Colonic mucosa (tissue), 4 donors: ENCODE measurements around the gene C2orf49. TPM values are rescaled to one million over a fixed set of nuclear protein-coding genes. Genes with fewer than 3 reads are reported as not detected.

Source experiments
- DNase-seq: peaks from one replicate; pipeline ENCODE4 v3.0.0-alpha.2; 2020
- H3K27ac ChIP-seq: fragments of 200-600 bp; one replicate; pipeline ENCODE4 v1.8.0; 2021
- H3K27me3 ChIP-seq: fragments of 200-600 bp; one replicate; pipeline ENCODE4 v1.8.0; 2021
- H3K36me3 ChIP-seq: fragments of 200-600 bp; one replicate; pipeline ENCODE4 v1.8.0; 2021
- H3K4me1 ChIP-seq: fragments of 200-600 bp; one replicate; pipeline ENCODE4 v1.8.0; 2021; ENCODE audit warnings: mild to moderate bottlenecking
- H3K4me3 ChIP-seq: fragments of 200-600 bp; one replicate; pipeline ENCODE4 v1.8.0; 2021
- H3K9ac ChIP-seq, 2 donors: one replicate each; pipeline ENCODE4 v1.7.0; 2013; ENCODE audit warnings: control low read depth in 2 of 2, low read depth in 2 of 2, low read length in 2 of 2
- H3K9me3 ChIP-seq: fragments of 200-600 bp; one replicate; pipeline ENCODE4 v1.8.0; 2021
- intact Hi-C: fragments of 100-400 bp; cut with DNase I; formaldehyde crosslinking; loops from one replicate; pipeline ENCODE4 v1.14.1; 2022
- total RNA-seq, 2 donors: library from RNA; stranded (reverse); fragmentation: NEBNext Ultra II Directional in 1 of 2; extraction: Animal tissue kit (Norgen Biotek cat#: 25700) in 1 of 2; gene quantifications; one replicate each; pipeline ENCODE4 v1.2.1, GENCODE V29; 2021
- TF ChIP-seq, protein P1 (sequence below): fragments of 200-600 bp; IDR thresholded peaks from one replicate; pipeline ENCODE4 v1.8.0; 2022; ENCODE audit warnings: antibody characterized with exemption, mild to moderate bottlenecking
- donor health status: healthy.
- donor health status: DM: no; HTN: no; CAD: no.
- donor health status: DM: no; HTN: no; CAD: no.

C2orf49 gene
- total RNA-seq, 2 donors from 2014 or later: 11.9 to 17.4 TPM

DNA sequence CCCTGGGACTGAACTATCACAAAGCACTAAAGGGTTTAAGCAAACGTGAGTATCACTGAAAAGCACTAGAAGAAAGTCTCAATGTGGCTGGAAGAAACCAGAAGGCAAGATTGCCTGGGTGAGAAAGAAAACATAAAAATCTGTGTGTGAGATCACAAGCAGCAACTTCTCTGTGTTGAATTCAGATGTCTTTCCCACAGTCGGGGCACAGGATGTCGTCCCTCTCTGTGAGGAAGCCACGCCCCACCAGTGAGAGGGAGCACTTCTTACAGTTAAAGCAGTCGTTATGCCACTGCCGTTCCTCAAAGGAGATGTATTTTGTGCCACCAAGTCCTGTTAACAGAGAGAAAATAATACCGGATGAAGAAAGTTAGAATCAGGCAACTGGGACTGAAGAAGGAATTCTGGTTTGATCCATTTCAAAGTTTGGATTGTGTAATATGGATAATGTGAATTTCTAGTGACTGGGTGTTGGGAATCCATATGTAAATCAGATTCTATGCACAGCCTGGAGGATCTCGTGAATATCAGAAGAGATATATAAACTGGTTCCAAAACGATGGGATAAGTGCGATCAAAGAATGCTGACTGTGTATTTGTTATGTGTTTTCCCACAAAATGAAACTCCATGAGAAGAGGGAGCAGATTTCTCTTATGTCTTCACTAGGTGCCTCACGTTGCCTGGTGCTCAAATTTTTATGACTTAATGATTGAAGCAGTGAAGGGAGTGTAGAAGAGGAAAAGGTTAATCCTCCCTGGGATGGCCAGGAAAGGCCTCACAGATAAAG, 24.0 kb downstream of the C2orf49 start:
- no peak overlapping the region for H3K4me3 ChIP-seq
- intact Hi-C loops: no loop called here
- no peak for DNase-seq
- H3K9me3 ChIP-seq: no peaks in the 10 kb centered on the region
- H3K27ac ChIP-seq: no peak overlapping the region
- H3K27me3 ChIP-seq: no peaks in the 10 kb centered on the region
- H3K36me3 ChIP-seq: peaks cover 25% of the 10 kb centered on the region
- TF ChIP-seq, protein P1, sequence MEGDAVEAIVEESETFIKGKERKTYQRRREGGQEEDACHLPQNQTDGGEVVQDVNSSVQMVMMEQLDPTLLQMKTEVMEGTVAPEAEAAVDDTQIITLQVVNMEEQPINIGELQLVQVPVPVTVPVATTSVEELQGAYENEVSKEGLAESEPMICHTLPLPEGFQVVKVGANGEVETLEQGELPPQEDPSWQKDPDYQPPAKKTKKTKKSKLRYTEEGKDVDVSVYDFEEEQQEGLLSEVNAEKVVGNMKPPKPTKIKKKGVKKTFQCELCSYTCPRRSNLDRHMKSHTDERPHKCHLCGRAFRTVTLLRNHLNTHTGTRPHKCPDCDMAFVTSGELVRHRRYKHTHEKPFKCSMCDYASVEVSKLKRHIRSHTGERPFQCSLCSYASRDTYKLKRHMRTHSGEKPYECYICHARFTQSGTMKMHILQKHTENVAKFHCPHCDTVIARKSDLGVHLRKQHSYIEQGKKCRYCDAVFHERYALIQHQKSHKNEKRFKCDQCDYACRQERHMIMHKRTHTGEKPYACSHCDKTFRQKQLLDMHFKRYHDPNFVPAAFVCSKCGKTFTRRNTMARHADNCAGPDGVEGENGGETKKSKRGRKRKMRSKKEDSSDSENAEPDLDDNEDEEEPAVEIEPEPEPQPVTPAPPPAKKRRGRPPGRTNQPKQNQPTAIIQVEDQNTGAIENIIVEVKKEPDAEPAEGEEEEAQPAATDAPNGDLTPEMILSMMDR: no peak
- no peak overlapping the region for H3K9ac ChIP-seq
- H3K4me1 ChIP-seq: no peaks in the 10 kb centered on the region

DNA sequence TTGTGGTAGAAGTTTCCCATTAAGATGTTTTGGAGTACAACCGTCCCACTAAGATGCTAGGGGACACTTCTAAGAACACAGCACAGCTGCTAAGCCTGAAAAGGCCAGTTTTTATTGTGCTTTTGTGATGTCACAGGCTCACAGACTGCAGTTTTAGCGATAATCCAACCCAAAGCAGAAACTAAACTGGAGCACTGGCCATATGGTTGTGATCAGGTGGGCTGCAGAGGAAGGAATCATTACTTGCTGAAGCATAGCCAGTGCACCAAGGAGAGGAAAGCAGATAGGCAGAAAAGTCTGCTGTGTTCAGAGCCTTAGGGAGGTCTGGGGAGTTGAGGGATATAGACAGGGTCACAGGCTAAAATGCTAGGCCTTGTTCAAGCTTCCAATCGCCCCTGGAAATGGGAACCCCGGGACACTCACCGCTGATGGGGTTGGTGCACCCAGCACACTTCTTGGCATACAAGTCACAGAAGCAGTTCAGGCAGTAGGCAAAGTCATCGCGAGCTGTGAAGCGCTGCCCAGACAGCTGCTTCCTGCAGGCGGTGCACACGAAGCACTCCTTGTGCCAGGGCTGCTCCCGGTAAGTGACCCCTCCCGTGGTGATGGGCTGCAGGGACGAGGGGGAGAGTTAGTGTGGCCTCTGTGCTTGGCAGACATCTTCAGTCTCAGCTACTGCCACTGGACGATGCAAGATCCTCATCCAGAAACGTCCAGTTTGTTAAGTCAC, 25.7 kb downstream of the C2orf49 start:
- no peak overlapping the region for H3K4me3 ChIP-seq
- intact Hi-C loops: no loop called here
- no peaks in the 10 kb centered on the region for H3K4me1 ChIP-seq
- no peaks in the 10 kb centered on the region for H3K9me3 ChIP-seq
- no peak for DNase-seq
- H3K36me3 ChIP-seq: peaks cover 25% of the 10 kb centered on the region
- TF ChIP-seq, protein P1: no peak
- H3K27ac ChIP-seq: no peak overlapping the region
- H3K27me3 ChIP-seq: no peaks in the 10 kb centered on the region
- H3K9ac ChIP-seq: no peak overlapping the region

DNA sequence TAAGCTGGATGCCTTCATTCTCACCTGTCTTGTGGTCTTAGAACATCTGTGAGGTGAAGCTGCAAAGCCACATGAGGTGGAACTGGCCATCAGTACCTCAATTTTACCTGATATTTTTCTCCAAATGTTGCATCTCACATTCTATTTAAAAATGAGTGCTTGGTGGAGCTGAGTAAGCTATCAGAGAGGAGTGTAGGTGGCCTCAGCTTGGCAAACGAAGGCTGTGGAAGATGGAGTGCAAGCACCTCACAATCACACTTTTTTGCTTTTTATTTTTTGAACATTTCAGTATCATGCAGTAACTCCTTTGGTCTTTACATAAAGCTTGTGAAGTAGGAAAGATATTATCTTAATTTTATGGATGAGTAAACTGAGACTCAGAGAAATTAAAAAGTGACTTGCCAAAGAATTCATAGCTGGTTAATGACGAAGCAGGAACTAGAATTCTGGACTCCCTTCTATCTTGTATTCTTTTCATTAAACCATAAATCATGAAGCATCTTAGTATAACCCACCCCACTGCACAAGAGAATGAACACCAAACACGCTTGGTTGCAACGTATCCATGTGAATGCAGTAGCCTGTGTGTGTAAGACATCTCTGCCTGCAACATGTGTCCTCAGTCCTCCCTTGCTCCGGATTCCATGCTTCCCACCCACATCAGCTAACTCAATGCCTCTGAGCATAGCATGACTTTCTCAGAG, 27.2 kb downstream of the C2orf49 start:
- no peak for DNase-seq
- TF ChIP-seq, protein P1: no peak
- H3K36me3 ChIP-seq: peaks cover 22% of the 10 kb centered on the region
- H3K9ac ChIP-seq: no peak overlapping the region
- H3K27me3 ChIP-seq: no peaks in the 10 kb centered on the region
- H3K4me1 ChIP-seq: no peaks in the 10 kb centered on the region
- intact Hi-C loops: no loop called here
- H3K4me3 ChIP-seq: no peak overlapping the region
- H3K27ac ChIP-seq: no peak overlapping the region
- no peaks in the 10 kb centered on the region for H3K9me3 ChIP-seq

DNA sequence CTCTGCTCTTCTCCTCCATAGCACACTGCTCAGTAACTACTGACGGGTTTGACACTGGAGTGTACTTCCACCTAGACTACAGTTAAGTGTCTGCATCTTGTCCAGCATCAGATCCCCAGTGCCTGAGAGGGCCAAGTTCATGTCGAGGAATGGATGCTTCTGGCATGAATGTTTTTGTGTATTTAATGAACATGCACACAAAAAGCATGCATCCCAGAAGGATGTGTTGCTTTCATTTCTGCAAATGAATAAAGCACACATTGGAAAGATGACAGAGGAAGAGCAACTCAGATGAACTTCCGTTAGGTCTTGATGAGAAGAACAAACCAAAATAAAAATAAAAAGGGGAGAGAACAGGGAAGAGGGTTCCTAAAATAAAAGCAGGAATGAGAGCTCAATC, 27.9 kb downstream of the C2orf49 start:
- no peak overlapping the region for H3K4me3 ChIP-seq
- no peaks in the 10 kb centered on the region for H3K4me1 ChIP-seq
- H3K9ac ChIP-seq: no peak overlapping the region
- H3K27ac ChIP-seq: no peak overlapping the region
- TF ChIP-seq, protein P1: no peak
- intact Hi-C loops: no loop called here
- H3K36me3 ChIP-seq: peaks cover 22% of the 10 kb centered on the region
- no peak for DNase-seq
- no peaks in the 10 kb centered on the region for H3K27me3 ChIP-seq
- no peaks in the 10 kb centered on the region for H3K9me3 ChIP-seq

DNA sequence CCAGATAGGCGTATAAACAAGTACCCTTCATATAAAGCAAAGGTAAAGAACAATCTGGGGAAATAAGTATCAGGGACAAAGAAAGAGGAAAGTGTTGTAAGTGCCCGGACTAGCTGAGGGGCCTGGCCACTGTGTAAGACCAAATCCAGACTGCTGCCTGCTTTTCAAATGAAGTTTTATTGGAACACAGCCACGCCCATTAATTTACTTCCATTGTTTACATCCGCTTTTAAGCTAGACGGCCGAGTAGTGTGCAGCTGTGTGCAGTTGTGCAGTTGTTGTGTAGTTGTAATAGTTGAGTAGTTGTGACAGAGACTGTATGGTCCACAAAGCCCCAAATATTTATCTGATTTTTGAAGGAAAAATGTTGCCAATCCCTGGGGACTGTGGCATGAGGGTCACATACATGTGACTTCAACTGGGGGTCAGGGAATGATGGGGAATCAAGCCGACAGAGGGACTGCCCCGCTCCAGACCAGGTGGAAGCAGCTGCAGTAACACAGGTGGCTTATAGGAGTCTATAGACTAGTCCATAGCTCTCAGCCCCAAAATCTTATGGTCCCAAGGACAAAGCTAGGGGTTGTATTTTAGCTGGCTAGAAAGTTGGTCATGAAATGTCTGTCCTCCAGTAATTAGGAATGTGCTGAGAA, 31.5 kb downstream of the C2orf49 start:
- Histone ChIP-seq H3K36me3 (peaks cover 7% of the 10 kb centered on the region), H3K4me3 (no peak overlapping the region), H3K27me3 (no peaks in the 10 kb centered on the region), H3K27ac (no peak overlapping the region), H3K4me1 (no peaks in the 10 kb centered on the region), H3K9me3 (no peaks in the 10 kb centered on the region), H3K9ac (no peak overlapping the region)
- DNase-seq: no peak
- intact Hi-C loops: no loop called here
- TF ChIP-seq, protein P1: no peak
